NCI-H2196 treated with DMSO at 0.1 percent for 48 hours (cell line): ENCODE measurements around the gene IRX1.

Experiments
- DNase-seq: peaks from one replicate; lab custom pipeline; 2025; ENCODE audit not compliant: unreplicated experiment; lab: John Stamatoyannopoulos, UW

Gene IRX1

GRCh38 chr5:3600106-3601060 lies 4.8 kb downstream of the IRX1 start:
- DNase-seq: no peak

GRCh38 chr5:3601061-3601710 lies 5.6 kb downstream of the IRX1 start:
- DNase-seq: no peak

DNA sequence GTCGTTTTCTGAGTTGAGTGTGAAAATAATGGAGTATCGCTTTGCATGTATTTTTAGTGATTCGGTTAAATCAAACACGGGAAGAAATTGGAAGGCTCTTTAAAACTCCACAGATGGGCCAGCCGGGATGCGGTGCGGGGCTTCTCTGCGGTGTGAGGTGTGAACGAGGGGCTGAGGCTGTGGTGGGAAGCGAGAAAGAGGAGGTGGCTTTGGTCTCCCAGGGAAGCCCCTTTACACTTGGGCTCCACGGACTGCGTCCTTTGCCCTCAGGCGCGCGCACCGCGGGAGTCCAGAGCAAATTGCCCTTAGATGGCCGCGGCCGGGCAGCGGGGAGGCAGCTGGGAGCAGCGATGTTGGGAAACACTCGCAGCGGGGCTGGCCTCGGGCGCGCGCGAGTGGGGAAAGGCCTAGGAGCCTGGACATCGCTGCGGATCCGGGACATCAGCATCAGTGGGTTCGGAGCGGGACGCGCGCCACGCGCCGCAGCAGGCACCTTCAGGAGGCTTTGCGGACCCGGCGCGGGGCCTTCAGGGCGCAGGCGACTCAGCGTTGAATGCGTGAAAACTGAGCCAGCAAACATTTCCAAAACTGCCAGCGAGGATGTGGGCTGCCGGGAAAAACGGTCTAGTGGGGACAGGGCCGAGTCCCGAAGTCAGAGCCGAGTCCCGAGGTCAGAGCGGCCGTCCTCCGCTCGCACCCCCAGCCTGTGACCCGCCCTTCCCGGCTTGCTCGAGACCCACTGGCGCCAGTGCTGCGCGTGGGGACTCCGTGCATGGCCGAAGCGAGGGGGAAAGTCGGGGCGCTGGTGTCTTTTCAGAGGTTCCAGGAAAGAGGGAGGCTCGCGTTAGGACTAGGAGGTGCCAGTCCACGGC lies 6.5 kb downstream of the IRX1 start:
- no peak for DNase-seq

- DNase-seq: no peak
Measured at GRCh38 chr5:3602785-3603502, 7.3 kb downstream of the IRX1 start.

GRCh38 chr5:3604501-3604900 lies 8.9 kb downstream of the IRX1 start:
- DNase-seq: no peak

GRCh38 chr5:3605298-3606010 lies 9.8 kb downstream of the IRX1 start:
- DNase-seq: no peak

- DNase-seq: no peak
Measured at GRCh38 chr5:3606121-3606831, 10.6 kb downstream of the IRX1 start.

GRCh38 chr5:3607541-3608181 lies 12.0 kb downstream of the IRX1 start:
- DNase-seq: no peak

DNA sequence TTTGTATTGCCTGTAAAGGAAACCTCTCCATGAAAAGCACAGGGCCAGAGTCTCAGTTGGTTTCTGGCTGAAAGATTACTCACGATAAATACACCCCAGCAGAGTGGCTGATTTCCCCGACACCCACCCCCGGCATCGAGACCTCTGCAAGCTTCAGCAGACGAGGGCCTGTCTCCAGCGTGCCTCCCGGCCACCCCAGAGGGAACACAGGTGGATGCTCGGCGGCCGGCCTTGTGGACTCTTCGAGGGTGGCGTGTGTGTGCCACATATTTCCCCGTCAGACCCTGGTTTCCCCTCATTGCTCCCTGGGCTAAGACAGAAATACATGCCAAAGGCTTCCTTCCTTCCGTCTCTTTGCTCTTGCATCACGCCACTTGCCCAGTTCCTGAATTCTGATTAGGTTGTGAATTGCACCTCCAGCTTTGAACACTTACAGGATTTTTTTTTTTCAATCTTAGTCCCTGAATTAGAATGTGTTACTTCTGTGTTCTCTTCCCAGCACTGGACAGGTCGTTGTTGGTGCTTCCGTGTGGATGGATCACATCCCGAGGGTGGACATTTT lies 13.6 kb downstream of the IRX1 start:
- DNase-seq: no peak

DNA sequence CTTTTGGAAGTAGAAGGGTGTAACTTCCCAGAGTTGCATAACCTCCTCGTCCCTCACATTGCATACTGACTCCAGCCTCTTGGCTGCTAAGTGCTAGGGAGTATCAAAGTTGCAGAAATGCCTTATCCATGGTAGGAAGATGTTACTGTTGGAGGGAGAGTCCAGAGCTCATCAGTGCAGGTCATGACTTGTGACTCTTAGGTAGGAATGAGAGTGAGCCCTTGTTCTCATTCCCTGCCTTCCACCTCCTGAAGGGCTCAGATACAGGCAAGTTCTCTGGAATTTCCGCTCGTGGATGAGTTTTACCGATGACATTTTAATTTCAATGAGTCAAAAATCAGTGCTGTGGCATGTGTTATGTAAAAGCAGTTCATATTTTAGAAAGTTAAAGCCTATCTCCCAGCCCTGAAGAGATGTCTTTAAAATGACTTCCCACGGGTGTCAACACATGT lies 17.0 kb downstream of the IRX1 start:
- DNase-seq: no peak

GRCh38 chr5:3613726-3614125 lies 18.1 kb downstream of the IRX1 start:
- no peak for DNase-seq

- no peak for DNase-seq
Measured at GRCh38 chr5:3615217-3615616, 19.6 kb downstream of the IRX1 start.

GRCh38 chr5:3615829-3616228 lies 20.2 kb downstream of the IRX1 start:
- DNase-seq: no peak

GRCh38 chr5:3619579-3619978 lies 23.9 kb downstream of the IRX1 start:
- DNase-seq: no peak

GRCh38 chr5:3622961-3623360 lies 27.3 kb downstream of the IRX1 start:
- DNase-seq: no peak

DNA sequence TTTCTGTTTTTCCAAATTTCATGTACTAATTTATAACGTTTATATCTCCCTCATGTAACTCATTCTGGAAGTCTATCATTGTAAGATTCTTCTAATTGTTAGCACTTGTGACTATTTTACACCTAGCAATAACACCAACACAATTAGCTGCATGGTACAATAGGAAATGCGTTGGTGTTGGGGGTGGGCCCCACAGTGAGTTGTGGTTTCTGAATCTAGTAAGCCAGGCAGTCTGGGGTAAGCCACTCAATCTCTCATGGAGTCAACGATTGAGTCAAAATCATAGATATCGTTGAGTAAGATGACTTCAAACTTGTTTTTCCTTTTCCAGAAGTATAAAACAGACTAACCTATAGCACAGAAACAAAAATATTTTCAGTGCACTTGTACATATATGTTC lies 30.0 kb downstream of the IRX1 start:
- DNase-seq: no peak

GRCh38 chr5:3634061-3634460 lies 38.4 kb downstream of the IRX1 start:
- DNase-seq: no peak

- no peak for DNase-seq
Measured at GRCh38 chr5:3639175-3639574, 43.5 kb downstream of the IRX1 start.

DNA sequence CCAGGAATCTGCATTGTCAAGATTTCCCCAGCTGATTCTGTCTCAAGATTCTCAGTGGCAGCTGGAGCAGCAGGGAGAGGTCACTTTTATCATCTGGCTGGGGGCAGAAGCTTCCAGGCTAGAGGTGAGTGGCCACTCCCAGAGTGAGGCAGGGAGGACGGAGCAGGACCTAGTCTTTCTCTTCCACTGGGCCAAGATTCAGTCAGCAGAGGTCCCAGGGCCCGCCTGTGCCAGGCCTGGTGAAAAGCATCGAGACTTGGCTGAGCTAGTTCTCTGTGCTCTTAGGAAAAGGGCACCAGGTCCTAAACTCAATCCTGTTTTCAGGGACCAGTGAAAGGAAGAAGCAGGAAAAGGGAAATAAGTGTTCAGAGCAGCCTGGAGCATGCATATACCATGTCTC lies 46.6 kb downstream of the IRX1 start:
- DNase-seq: no peak
